Subcutaneous adipose tissue (tissue), 4 donors: ENCODE measurements around the gene CACNA1H. TPM values are rescaled to one million over a fixed set of nuclear protein-coding genes. Genes with fewer than 3 reads are reported as not detected.

Experiments used
- CTCF ChIP-seq: fragments of 450-650 bp; IDR thresholded peaks from one replicate; pipeline ENCODE4 v1.5.1; 2016; ENCODE audit warnings: low read depth, mild to moderate bottlenecking, control low read depth, antibody characterized with exemption, moderate library complexity
- total RNA-seq, 4 donors: library from RNA; depleted of rRNA; stranded (reverse); fragments of >200 nt; gene quantifications; one replicate each; pipeline ENCODE4 v1.1.0, GENCODE V29; 2016

The CACNA1H gene
- total RNA-seq, 4 donors from 2014 or later, result 0.51 to 13.9 (median 3.1) TPM

GRCh38 chr16:1150511-1150982 is 2.4 kb upstream of the CACNA1H start:
- TF ChIP-seq CTCF, result no peak

- TF ChIP-seq CTCF, result no peak
These were observed 1.3 kb upstream of the CACNA1H start for GRCh38 chr16:1151424-1152122.

GRCh38 chr16:1152123-1152638 is 725 bp upstream of the CACNA1H start:
- no peak for TF ChIP-seq CTCF

GRCh38 chr16:1153480-1154160 is 714 bp downstream of the CACNA1H start:
- TF ChIP-seq CTCF, result no peak

GRCh38 chr16:1154291-1154886 is 1.5 kb downstream of the CACNA1H start:
- TF ChIP-seq CTCF, result no peak

GRCh38 chr16:1154887-1155331 is 2.0 kb downstream of the CACNA1H start:
- no peak for TF ChIP-seq CTCF
